ENCODE measurements around the gene PCDH8. TPM values are rescaled to one million over a fixed set of nuclear protein-coding genes. Genes with fewer than 3 reads are reported as not detected.

Gene PCDH8

DNA sequence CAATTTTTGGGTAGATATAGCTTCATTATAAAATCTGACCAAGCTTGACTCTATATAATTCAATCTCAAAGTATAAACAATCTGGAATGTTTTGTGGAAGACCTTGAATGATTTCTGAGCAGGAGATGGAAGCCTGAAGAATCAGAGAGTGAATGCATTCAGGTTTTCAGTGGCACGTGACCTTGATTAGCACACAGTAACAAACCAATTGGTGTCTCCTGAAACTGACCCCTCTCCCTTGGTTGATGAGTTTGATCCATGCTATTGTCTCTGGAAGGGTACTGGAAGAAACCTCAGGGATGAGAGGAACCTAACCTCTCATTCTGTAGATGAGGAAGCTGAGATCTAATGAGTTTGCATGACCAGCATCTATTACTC is 39.6 kb downstream of the PCDH8 start:
- H3K9ac ChIP-seq (ENCODE audit: low read depth, low read length), result no peak overlapping the region
- no peaks in the 10 kb centered on the region for H3K27me3 ChIP-seq (ENCODE audit: control insufficient read depth, insufficient read depth, low read length)
- H3K4me3 ChIP-seq (ENCODE audit: low read length), result no peak overlapping the region
- H3K4me2 ChIP-seq (ENCODE audit: low read length), result no peak overlapping the region
- no peaks in the 10 kb centered on the region for H3K36me3 ChIP-seq (ENCODE audit: insufficient read depth, low read length)
- H3K9me3 ChIP-seq (replicated peaks; ENCODE audit: low read length), result no peaks in the 10 kb centered on the region
- no peaks in the 10 kb centered on the region for H3K4me1 ChIP-seq (ENCODE audit: control insufficient read depth, insufficient read depth, low read length)

DNA sequence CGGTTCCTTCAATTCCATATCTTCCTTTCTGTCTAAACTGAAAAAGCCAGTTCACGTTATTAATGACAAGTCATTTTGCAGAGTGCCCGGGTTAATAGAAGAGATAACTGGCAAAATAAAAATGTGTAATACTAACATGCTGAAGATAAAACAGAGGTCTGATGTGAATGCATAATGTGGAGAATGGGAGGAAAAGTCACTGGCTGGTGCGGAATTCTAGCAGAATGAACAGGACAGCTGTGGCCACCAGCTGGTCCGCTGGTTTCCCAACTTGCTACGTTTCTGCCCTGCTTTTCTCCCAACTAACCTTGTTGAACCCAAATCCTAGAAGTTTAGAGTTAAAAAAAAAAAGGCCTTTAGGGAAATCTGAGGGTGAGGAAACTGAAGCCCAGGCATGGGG is 42.4 kb downstream of the PCDH8 start:
- Histone ChIP-seq H3K4me2 (ENCODE audit: low read length) (no peak overlapping the region), H3K9ac (ENCODE audit: low read depth, low read length) (no peak overlapping the region), H3K36me3 (ENCODE audit: insufficient read depth, low read length) (no peaks in the 10 kb centered on the region), H3K9me3 (replicated peaks; ENCODE audit: low read length) (no peaks in the 10 kb centered on the region), H3K4me3 (ENCODE audit: low read length) (no peak overlapping the region), H3K27me3 (ENCODE audit: control insufficient read depth, insufficient read depth, low read length) (no peaks in the 10 kb centered on the region), H3K4me1 (ENCODE audit: control insufficient read depth, insufficient read depth, low read length) (no peaks in the 10 kb centered on the region)

DNA sequence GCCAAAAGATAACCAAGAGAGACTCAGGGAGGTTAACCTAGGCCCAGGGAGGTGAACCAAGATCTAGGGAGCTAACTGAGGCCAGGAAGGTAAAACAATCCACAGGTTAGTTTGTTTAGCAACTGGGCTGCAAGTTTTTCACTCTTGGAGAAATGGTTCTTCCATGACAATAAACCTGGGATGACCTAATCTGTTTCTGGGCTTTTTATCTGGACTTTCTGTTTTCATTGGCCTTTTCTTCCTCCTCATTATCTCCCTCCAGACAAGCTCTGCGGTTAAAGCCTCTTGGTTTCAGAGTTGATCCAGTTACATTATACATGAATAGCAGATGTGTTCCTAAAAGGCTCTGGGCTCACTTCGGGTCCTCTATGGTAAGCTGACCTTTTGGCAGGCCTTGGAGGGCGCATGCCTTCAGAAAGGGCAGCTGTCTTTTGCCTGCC is 44.2 kb downstream of the PCDH8 start:
- no peaks in the 10 kb centered on the region for H3K4me1 ChIP-seq (ENCODE audit: control insufficient read depth, insufficient read depth, low read length)
- no peaks in the 10 kb centered on the region for H3K9me3 ChIP-seq (replicated peaks; ENCODE audit: low read length)
- H3K36me3 ChIP-seq (ENCODE audit: insufficient read depth, low read length), result no peaks in the 10 kb centered on the region
- no peak overlapping the region for H3K4me2 ChIP-seq (ENCODE audit: low read length)
- no peaks in the 10 kb centered on the region for H3K27me3 ChIP-seq (ENCODE audit: control insufficient read depth, insufficient read depth, low read length)
- H3K4me3 ChIP-seq (ENCODE audit: low read length), result no peak overlapping the region
- H3K9ac ChIP-seq (ENCODE audit: low read depth, low read length), result no peak overlapping the region

DNA sequence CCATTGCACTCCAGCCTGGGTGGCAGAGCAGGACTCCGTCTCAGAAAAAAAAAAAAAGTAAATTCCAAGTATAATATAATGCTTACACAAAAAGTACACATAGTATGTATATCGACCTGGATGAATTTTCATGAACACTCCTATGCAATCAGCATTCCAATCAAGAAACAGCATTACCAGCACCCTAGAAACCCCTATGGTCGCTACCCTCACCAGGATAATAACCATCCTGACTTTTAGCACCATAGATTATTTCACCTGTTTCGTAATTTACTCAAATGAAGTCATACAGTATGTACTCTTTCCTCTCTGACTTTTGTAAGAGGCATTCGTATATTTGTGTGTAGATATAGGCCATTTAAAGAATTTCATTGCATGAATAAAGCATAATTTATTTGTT is 47.6 kb downstream of the PCDH8 start:
- Histone ChIP-seq H3K9ac (ENCODE audit: low read depth, low read length) (no peak overlapping the region), H3K4me3 (ENCODE audit: low read length) (no peak overlapping the region), H3K9me3 (replicated peaks; ENCODE audit: low read length) (no peaks in the 10 kb centered on the region), H3K27me3 (ENCODE audit: control insufficient read depth, insufficient read depth, low read length) (no peaks in the 10 kb centered on the region), H3K4me2 (ENCODE audit: low read length) (no peak overlapping the region), H3K36me3 (ENCODE audit: insufficient read depth, low read length) (no peaks in the 10 kb centered on the region), H3K4me1 (ENCODE audit: control insufficient read depth, insufficient read depth, low read length) (no peaks in the 10 kb centered on the region)

DNA sequence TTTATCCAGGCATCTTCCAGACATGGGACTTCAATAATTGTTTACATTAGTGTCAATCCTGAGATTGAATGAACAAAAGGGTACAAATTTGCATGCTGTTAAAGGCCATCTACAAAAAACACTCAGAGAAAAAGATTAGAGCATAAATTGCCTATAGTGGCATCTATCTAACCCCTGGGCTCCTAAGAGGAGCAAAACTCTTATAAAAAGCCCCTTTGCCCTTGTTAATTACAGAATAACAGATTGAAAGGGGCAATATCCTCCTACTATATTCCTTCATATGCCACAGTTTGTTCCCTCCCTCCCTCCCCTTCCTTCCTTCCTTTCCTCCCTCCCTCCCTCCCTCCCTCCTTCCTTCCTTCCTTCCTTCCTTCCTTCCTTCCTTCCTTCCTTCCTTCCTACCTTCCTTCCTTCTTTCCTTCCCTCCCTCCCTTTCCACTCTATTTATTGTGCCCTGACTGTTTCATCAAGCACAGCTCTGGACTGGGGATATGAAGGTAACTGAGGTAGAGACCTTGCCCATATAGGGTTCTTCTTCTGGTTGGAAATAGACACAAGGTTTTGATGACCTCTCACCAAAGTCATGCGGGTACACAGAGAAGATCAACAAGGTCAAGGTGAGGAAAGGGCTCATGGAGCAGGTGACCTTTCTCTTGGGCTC is 49.5 kb downstream of the PCDH8 start:
- H3K27me3 ChIP-seq (ENCODE audit: control insufficient read depth, insufficient read depth, low read length), result no peaks in the 10 kb centered on the region
- no peaks in the 10 kb centered on the region for H3K4me1 ChIP-seq (ENCODE audit: control insufficient read depth, insufficient read depth, low read length)
- H3K9me3 ChIP-seq (replicated peaks; ENCODE audit: low read length), result no peaks in the 10 kb centered on the region
- no peak overlapping the region for H3K4me2 ChIP-seq (ENCODE audit: low read length)
- no peak overlapping the region for H3K9ac ChIP-seq (ENCODE audit: low read depth, low read length)
- no peaks in the 10 kb centered on the region for H3K36me3 ChIP-seq (ENCODE audit: insufficient read depth, low read length)
- H3K4me3 ChIP-seq (ENCODE audit: low read length), result no peak overlapping the region

DNA sequence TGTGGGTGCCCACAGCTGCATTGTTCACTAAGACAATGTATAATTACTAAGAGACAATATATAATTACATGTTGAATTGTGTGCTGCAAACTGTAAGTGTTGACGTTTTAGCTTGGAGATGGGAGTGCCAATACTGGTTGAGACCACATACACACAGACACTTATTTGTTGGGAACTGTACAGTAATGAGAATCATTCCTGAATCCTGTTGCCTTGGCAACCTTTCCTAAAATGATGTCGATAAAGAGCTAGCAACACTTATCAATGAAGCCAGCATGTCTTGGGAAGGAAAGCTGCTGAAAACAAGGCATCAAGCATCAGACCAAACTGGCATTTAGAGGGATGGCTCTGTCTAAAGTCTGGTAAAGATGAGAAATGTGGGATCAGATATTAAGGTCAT is 51.3 kb downstream of the PCDH8 start:
- Histone ChIP-seq H3K27me3 (ENCODE audit: control insufficient read depth, insufficient read depth, low read length) (no peaks in the 10 kb centered on the region), H3K4me3 (ENCODE audit: low read length) (no peak overlapping the region), H3K9ac (ENCODE audit: low read depth, low read length) (no peak overlapping the region), H3K4me2 (ENCODE audit: low read length) (no peak overlapping the region), H3K36me3 (ENCODE audit: insufficient read depth, low read length) (no peaks in the 10 kb centered on the region), H3K9me3 (replicated peaks; ENCODE audit: low read length) (no peaks in the 10 kb centered on the region), H3K4me1 (ENCODE audit: control insufficient read depth, insufficient read depth, low read length) (no peaks in the 10 kb centered on the region)

DNA sequence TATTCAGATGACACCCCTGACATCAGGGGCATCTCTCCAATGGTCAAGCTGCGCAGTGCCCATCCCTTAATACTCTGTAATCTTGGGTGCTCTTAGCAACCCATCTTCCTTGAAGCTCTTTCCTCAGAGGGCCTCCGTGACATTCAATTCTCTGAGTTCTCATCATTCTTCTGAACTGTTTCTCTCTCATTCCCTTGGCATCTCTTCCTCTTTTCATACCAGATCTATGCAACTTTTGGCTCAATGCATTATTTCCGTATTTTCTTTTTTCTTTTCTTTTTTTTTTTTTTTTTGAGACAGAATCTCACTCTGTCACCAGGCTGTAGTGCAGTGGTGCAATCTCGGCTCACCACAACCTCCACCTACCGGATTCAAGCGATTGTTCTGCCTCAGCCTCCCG is 53.9 kb downstream of the PCDH8 start:
- Histone ChIP-seq H3K36me3 (ENCODE audit: insufficient read depth, low read length) (no peaks in the 10 kb centered on the region), H3K27me3 (ENCODE audit: control insufficient read depth, insufficient read depth, low read length) (no peaks in the 10 kb centered on the region), H3K9me3 (replicated peaks; ENCODE audit: low read length) (no peaks in the 10 kb centered on the region), H3K4me3 (ENCODE audit: low read length) (no peak overlapping the region), H3K4me2 (ENCODE audit: low read length) (no peak overlapping the region), H3K9ac (ENCODE audit: low read depth, low read length) (no peak overlapping the region), H3K4me1 (ENCODE audit: control insufficient read depth, insufficient read depth, low read length) (no peaks in the 10 kb centered on the region)

DNA sequence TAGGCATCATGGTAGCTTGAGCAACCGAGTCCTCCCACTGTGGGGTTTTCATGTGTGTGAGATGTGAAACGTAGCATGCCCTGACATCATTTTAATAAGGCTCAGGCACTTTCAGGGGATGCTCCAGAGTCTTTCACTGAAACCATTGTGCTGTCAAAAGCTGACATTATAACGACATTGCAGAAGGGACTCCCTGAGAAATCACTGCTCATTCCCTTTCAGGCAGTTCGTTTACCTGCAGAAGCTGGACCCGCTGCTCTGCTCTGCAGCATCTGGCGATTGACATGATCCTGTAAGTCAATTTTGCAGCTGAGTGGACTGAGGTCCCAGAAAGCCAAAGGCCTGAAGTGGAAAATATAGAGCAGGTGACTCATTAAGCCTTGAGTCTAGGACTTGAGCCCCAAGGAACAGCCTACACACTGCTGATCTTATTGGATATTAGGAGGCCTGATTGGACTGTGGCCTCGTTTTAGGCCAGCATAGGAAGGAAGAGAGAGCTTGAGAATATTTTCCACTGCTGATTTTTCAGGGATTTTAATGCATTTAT is 54.9 kb downstream of the PCDH8 start:
- H3K36me3 ChIP-seq (ENCODE audit: insufficient read depth, low read length), result no peaks in the 10 kb centered on the region
- no peaks in the 10 kb centered on the region for H3K9me3 ChIP-seq (replicated peaks; ENCODE audit: low read length)
- no peaks in the 10 kb centered on the region for H3K4me1 ChIP-seq (ENCODE audit: control insufficient read depth, insufficient read depth, low read length)
- H3K27me3 ChIP-seq (ENCODE audit: control insufficient read depth, insufficient read depth, low read length), result no peaks in the 10 kb centered on the region
- H3K9ac ChIP-seq (ENCODE audit: low read depth, low read length), result no peak overlapping the region
- no peak overlapping the region for H3K4me2 ChIP-seq (ENCODE audit: low read length)
- no peak overlapping the region for H3K4me3 ChIP-seq (ENCODE audit: low read length)

Small RNAs within 50 kb of the gene (small RNA-seq; reads per million reads assigned to genes)
- gene MIR759, result not detected
